ENCODE data around the gene SH3BP4. TPM values are rescaled to one million over a fixed set of nuclear protein-coding genes. Genes with fewer than 3 reads are reported as not detected.
A peak's percentile ranks its signal among the peaks of the same experiment; 100 is the strongest.

SH3BP4 gene
- total RNA-seq, 1 donor from 2014 or later: 53.4 TPM

- no peak overlapping the region for H3K27ac ChIP-seq
- H3K36me3 Mint-ChIP-seq: peaks cover 6% of the 10 kb centered on the region
- H3K27me3 ChIP-seq: no peaks in the 10 kb centered on the region
- TF ChIP-seq EZH2phosphoT487 (IDR thresholded peaks at IDR 0.05): no peak
- TF ChIP-seq CTCF (IDR thresholded peaks at IDR 0.05): no peak
- H3K4me1 ChIP-seq: peaks cover 30% of the 10 kb centered on the region
- no peak overlapping the region for H3K4me2 ChIP-seq
- no peaks in the 10 kb centered on the region for H3K79me2 ChIP-seq (ENCODE audit: low read depth)
- no peaks in the 10 kb centered on the region for H3K27me3 Mint-ChIP-seq (ENCODE audit: insufficient read depth, low read depth)
- no peak overlapping the region for H3K4me3 Mint-ChIP-seq
- no peaks in the 10 kb centered on the region for H4K20me1 ChIP-seq (ENCODE audit: low read depth)
- no peak overlapping the region for H3K9ac ChIP-seq
- peaks cover 3% of the 10 kb centered on the region for H3K9me3 Mint-ChIP-seq
- H3K27ac Mint-ChIP-seq: peak overlapping the region; percentile 88
- H3K4me3 ChIP-seq: no peak overlapping the region
- no peaks in the 10 kb centered on the region for H3K9me3 ChIP-seq (ENCODE audit: low read depth)
- peaks cover 48% of the 10 kb centered on the region for H3K4me1 Mint-ChIP-seq
- H2AFZ ChIP-seq (replicated peaks): no peak overlapping the region
- peaks cover 11% of the 10 kb centered on the region for H3F3A ChIP-seq (ENCODE audit: low read depth)
- H3K36me3 ChIP-seq: no peaks in the 10 kb centered on the region
- DNase-seq (ENCODE audit: low spot score): no peak
These were observed 109.8 kb downstream of the SH3BP4 start for GRCh38 chr2:235061656-235062055.

GRCh38 chr2:235063471-235063961 is 111.7 kb downstream of the SH3BP4 start:
- no peak overlapping the region for H3K27ac ChIP-seq
- peaks cover 3% of the 10 kb centered on the region for H3K27me3 Mint-ChIP-seq (ENCODE audit: insufficient read depth, low read depth)
- no peaks in the 10 kb centered on the region for H3K27me3 ChIP-seq
- peaks cover 29% of the 10 kb centered on the region for H3F3A ChIP-seq (ENCODE audit: low read depth)
- H3K4me2 ChIP-seq: peak overlapping the region; percentile 38
- no peaks in the 10 kb centered on the region for H3K79me2 ChIP-seq (ENCODE audit: low read depth)
- no peak overlapping the region for H3K9ac ChIP-seq
- peak overlapping the region; percentile 88 for H3K27ac Mint-ChIP-seq
- no peaks in the 10 kb centered on the region for H3K36me3 ChIP-seq
- no peak for DNase-seq (ENCODE audit: low spot score)
- peaks cover 65% of the 10 kb centered on the region for H3K4me1 Mint-ChIP-seq
- no peak for TF ChIP-seq EZH2phosphoT487 (IDR thresholded peaks at IDR 0.05)
- no peak overlapping the region for H3K4me3 Mint-ChIP-seq
- no peak overlapping the region for H3K4me3 ChIP-seq
- H3K9me3 Mint-ChIP-seq: no peaks in the 10 kb centered on the region
- no peaks in the 10 kb centered on the region for H4K20me1 ChIP-seq (ENCODE audit: low read depth)
- H2AFZ ChIP-seq (replicated peaks): no peak overlapping the region
- peaks cover 3% of the 10 kb centered on the region for H3K36me3 Mint-ChIP-seq
- H3K9me3 ChIP-seq (ENCODE audit: low read depth): no peaks in the 10 kb centered on the region
- peaks cover 40% of the 10 kb centered on the region for H3K4me1 ChIP-seq

- H3K27ac ChIP-seq: no peak overlapping the region
- no peaks in the 10 kb centered on the region for H3K36me3 ChIP-seq
- DNase-seq (ENCODE audit: low spot score): peak; percentile 44
- no peak for TF ChIP-seq EZH2 (IDR thresholded peaks at IDR 0.05)
- TF ChIP-seq EZH2phosphoT487 (IDR thresholded peaks at IDR 0.05): no peak
- TF ChIP-seq CTCF (IDR thresholded peaks at IDR 0.05): no peak
- H3K4me1 ChIP-seq: peaks cover 50% of the 10 kb centered on the region
- H3K27me3 ChIP-seq: no peaks in the 10 kb centered on the region
- Mint-ChIP-seq H3K4me1 (peaks cover 80% of the 10 kb centered on the region), H3K4me3 (peak overlapping the region; percentile 3), H3K36me3 (no peaks in the 10 kb centered on the region), H3K27ac (peak overlapping the region; percentile 88), H3K27me3 (ENCODE audit: insufficient read depth, low read depth) (peaks cover 3% of the 10 kb centered on the region), H3K9me3 (no peaks in the 10 kb centered on the region)
- H4K20me1 ChIP-seq (ENCODE audit: low read depth): no peaks in the 10 kb centered on the region
- H3K4me3 ChIP-seq: no peak overlapping the region
- H3K79me2 ChIP-seq (ENCODE audit: low read depth): no peaks in the 10 kb centered on the region
- H3K9me3 ChIP-seq (ENCODE audit: low read depth): no peaks in the 10 kb centered on the region
- peaks cover 44% of the 10 kb centered on the region for H3F3A ChIP-seq (ENCODE audit: low read depth)
- no peak overlapping the region for H3K9ac ChIP-seq
- H2AFZ ChIP-seq (replicated peaks): no peak overlapping the region
- peak overlapping the region; percentile 66 for H3K4me2 ChIP-seq
These were observed 113.2 kb downstream of the SH3BP4 start for GRCh38 chr2:235064976-235065375.

GRCh38 chr2:235066490-235066889 is 114.7 kb downstream of the SH3BP4 start:
- H3K27me3 ChIP-seq: no peaks in the 10 kb centered on the region
- H3K4me1 ChIP-seq: peaks cover 60% of the 10 kb centered on the region
- H3K79me2 ChIP-seq (ENCODE audit: low read depth): no peaks in the 10 kb centered on the region
- Mint-ChIP-seq H3K4me3 (peak overlapping the region; percentile 75), H3K27me3 (ENCODE audit: insufficient read depth, low read depth) (peaks cover 3% of the 10 kb centered on the region), H3K36me3 (peaks cover 4% of the 10 kb centered on the region), H3K9me3 (peaks cover 14% of the 10 kb centered on the region), H3K27ac (peak overlapping the region; percentile 96), H3K4me1 (peaks cover 89% of the 10 kb centered on the region)
- H3K27ac ChIP-seq: peak overlapping the region; percentile 87
- H3K9me3 ChIP-seq (ENCODE audit: low read depth): no peaks in the 10 kb centered on the region
- H3F3A ChIP-seq (ENCODE audit: low read depth): peaks cover 59% of the 10 kb centered on the region
- peak; percentile 55 for DNase-seq (ENCODE audit: low spot score)
- H2AFZ ChIP-seq (replicated peaks): no peak overlapping the region
- peak overlapping the region; percentile 72 for H3K4me2 ChIP-seq
- no peaks in the 10 kb centered on the region for H3K36me3 ChIP-seq
- H3K9ac ChIP-seq: no peak overlapping the region
- H4K20me1 ChIP-seq (ENCODE audit: low read depth): no peaks in the 10 kb centered on the region
- TF ChIP-seq EZH2 (IDR thresholded peaks at IDR 0.05) (no peak), CTCF (IDR thresholded peaks at IDR 0.05) (no peak), EZH2phosphoT487 (IDR thresholded peaks at IDR 0.05) (no peak)
- peak overlapping the region; percentile 32 for H3K4me3 ChIP-seq

Data from neural progenitor cell (in vitro differentiated cells).